Measurements from ENCODE around the gene HTRA2. TPM values are rescaled to one million over a fixed set of nuclear protein-coding genes. Genes with fewer than 3 reads are reported as not detected.
A peak's percentile ranks its signal among the peaks of the same experiment; 100 is the strongest.

Gene HTRA2
- polyA plus RNA-seq, 6 donors from 2014 or later = 33.0 to 52.0 (median 44.7) TPM

DNA sequence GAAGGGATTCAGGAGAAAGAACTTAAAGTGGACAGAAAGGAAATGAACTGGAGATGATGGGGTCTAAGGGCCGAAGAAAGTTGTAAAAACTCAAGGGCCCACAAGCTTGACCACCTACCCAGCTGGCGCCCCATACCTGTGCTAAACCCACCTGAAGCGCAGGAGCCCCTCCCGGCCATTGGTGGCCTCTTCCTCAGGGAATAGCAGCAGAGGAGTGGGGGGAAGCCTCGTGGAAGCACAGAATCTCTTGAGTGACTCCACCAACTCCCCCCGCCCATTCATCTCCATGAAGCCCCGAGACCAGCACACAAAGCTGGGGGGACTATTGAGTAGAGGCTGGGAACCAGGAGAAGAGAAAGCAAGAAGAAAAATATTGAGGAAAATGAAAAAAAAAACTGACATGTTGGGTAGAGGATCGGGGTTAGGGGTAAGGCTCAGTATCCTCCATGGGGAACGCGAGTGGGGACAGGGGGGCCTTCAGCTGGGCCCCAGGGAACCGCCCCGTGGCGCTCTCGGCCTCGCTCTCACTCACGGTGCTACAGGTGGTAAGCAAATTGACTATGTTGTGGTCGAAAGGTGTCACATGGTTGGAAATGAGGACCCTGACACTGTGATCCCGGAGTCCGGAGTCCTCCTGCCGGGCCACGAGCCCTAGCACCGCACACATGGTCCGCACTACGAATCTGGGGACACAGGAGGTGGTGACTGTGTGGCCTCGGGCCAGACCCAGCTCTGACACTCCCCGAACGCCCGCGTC, 955 bp upstream of the HTRA2 start:
- Mint-ChIP-seq H3K36me3 (peaks cover 15 to 21% of the 10 kb centered on the region in 2 donors), H3K9me3 (peaks cover 0 to 1% (median 0%) of the 10 kb centered on the region in 7 donors), H3K4me3 (peak overlapping the region; percentile 83 to 96 (median 94)), H3K27me3 (no peaks in the 10 kb centered on the region), H3K4me1 (peaks cover 46 to 57% (median 49%) of the 10 kb centered on the region in 3 donors), H3K27ac (peak overlapping the region; percentile 93 to 97 (median 95))
- no peak for ATAC-seq (ENCODE audit: low read depth in 2 of 2)
- DNase-seq = no peak

- Mint-ChIP-seq H3K27ac (peak overlapping the region; percentile 63 to 97 (median 94)), H3K9me3 (peaks cover 0 to 1% (median 0%) of the 10 kb centered on the region in 7 donors), H3K36me3 (peaks cover 15 to 21% of the 10 kb centered on the region in 2 donors), H3K4me1 (peaks cover 46 to 57% (median 49%) of the 10 kb centered on the region in 3 donors), H3K4me3 (peak overlapping the region; percentile 83 to 96 (median 94)), H3K27me3 (no peaks in the 10 kb centered on the region)
- DNase-seq (peak; percentile 58), ATAC-seq (ENCODE audit: low read depth in 2 of 2) (peak; percentile 19 to 26)
These were observed 780 bp downstream of the HTRA2 start for GRCh38 chr2:74530239-74531187.

DNA sequence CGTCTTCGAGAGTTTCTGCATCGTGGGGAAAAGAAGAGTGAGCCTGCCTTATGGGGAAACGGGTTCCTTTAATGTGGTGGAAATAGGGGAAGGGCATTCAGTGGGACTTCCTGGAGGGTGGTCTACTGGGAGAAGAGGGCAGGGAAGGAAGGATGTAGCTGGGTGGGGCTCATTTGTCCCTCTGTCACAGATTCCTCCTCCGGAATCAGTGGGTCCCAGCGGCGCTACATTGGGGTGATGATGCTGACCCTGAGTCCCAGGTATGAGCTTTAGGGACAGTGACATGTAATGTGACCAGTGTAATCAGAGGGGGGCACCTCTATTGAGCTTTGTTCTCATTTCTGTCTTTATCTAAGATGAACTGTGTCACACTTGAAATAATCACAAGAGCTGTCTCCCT, 1.9 kb downstream of the HTRA2 start:
- peak overlapping the region; percentile 17 to 96 (median 86) for H3K4me3 Mint-ChIP-seq
- H3K9me3 Mint-ChIP-seq = peaks cover 0 to 1% (median 0%) of the 10 kb centered on the region in 7 donors
- H3K27ac Mint-ChIP-seq = peak overlapping the region in 3 of 6 donors; percentile 57 to 95 (median 93)
- ATAC-seq (ENCODE audit: low read depth in 2 of 2) = no peak
- DNase-seq = no peak
- peaks cover 38 to 49% (median 42%) of the 10 kb centered on the region in 3 donors for H3K4me1 Mint-ChIP-seq
- no peaks in the 10 kb centered on the region for H3K27me3 Mint-ChIP-seq
- peaks cover 8 to 14% of the 10 kb centered on the region in 2 donors for H3K36me3 Mint-ChIP-seq

DNA sequence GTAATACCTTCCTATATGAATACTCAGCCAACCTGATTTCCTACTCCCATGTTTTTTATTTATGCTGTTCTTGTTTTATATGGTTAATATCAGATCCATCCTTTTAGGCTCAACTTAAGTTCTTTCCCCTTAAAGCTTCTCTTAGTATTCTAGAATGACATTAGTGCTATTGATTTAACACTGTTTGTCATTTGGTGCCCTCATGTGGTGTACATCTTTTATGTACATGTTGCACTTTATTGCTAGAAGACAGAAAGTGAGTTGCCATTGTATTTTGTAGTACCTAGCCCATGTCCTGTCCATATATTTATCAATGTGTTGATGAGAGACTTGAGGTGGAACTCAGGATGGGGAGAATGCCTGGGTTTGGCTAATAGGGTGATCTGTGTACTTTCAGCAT, 2.5 kb downstream of the HTRA2 start:
- Mint-ChIP-seq H3K9me3 (peaks cover 0 to 1% (median 0%) of the 10 kb centered on the region in 7 donors), H3K27ac (peak overlapping the region in 4 of 6 donors; percentile 17 to 95 (median 74)), H3K4me3 (peak overlapping the region; percentile 2 to 96 (median 86)), H3K4me1 (peaks cover 39 to 43% (median 40%) of the 10 kb centered on the region in 3 donors), H3K36me3 (peaks cover 2 to 12% of the 10 kb centered on the region in 2 donors), H3K27me3 (no peaks in the 10 kb centered on the region)
- DNase-seq (no peak), ATAC-seq (ENCODE audit: low read depth in 2 of 2) (no peak)

GRCh38 chr2:74533464-74533863, 3.7 kb downstream of the HTRA2 start:
- no peak for DNase-seq
- H3K4me3 Mint-ChIP-seq = no peak overlapping the region
- H3K9me3 Mint-ChIP-seq = peaks cover 0 to 1% (median 0%) of the 10 kb centered on the region in 7 donors
- ATAC-seq (ENCODE audit: low read depth in 2 of 2) = no peak
- H3K4me1 Mint-ChIP-seq = peaks cover 39 to 42% (median 40%) of the 10 kb centered on the region in 3 donors
- H3K36me3 Mint-ChIP-seq = peaks cover 0 to 5% of the 10 kb centered on the region in 2 donors
- H3K27ac Mint-ChIP-seq = no peak overlapping the region
- no peaks in the 10 kb centered on the region for H3K27me3 Mint-ChIP-seq

DNA sequence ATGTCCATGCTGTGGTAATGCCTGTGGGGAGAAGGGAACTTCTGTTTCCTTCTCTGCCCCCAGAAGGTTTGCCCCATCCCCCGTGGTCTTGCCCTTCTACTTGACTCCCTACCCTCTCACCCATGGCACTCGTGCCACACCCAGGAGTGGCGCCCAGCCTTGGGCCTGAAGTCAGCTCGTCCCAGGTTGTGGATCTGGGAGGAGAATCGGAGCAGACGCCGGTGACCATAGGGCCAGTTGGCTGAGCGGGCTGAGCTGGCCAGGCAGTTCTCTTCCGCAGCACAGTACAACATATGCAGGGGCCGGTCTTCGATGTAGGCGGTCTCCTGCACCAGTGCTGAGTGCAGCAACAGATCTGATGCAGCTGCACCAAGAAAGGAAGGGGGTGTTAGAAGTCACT, 4.7 kb downstream of the HTRA2 start:
- DNase-seq (no peak), ATAC-seq (ENCODE audit: low read depth in 2 of 2) (no peak)
- peaks cover 5 to 6% of the 10 kb centered on the region in 2 donors for H3K36me3 Mint-ChIP-seq
- peaks cover 0 to 4% (median 0%) of the 10 kb centered on the region in 7 donors for H3K9me3 Mint-ChIP-seq
- H3K4me3 Mint-ChIP-seq = no peak overlapping the region
- H3K4me1 Mint-ChIP-seq = peaks cover 42 to 45% (median 43%) of the 10 kb centered on the region in 3 donors
- no peak overlapping the region for H3K27ac Mint-ChIP-seq
- H3K27me3 Mint-ChIP-seq = no peaks in the 10 kb centered on the region

- peaks cover 5 to 8% of the 10 kb centered on the region in 2 donors for H3K36me3 Mint-ChIP-seq
- peak overlapping the region in 1 of 8 donors; percentile 22 for H3K4me3 Mint-ChIP-seq
- peaks cover 0 to 4% (median 0%) of the 10 kb centered on the region in 7 donors for H3K9me3 Mint-ChIP-seq
- H3K27ac Mint-ChIP-seq = peak overlapping the region in 1 of 6 donors; percentile 86
- peaks cover 42 to 51% (median 51%) of the 10 kb centered on the region in 3 donors for H3K4me1 Mint-ChIP-seq
- ATAC-seq (ENCODE audit: low read depth in 2 of 2) (no peak), DNase-seq (no peak)
- no peaks in the 10 kb centered on the region for H3K27me3 Mint-ChIP-seq
These were observed 5.8 kb downstream of the HTRA2 start for GRCh38 chr2:74535440-74535965.

DNA sequence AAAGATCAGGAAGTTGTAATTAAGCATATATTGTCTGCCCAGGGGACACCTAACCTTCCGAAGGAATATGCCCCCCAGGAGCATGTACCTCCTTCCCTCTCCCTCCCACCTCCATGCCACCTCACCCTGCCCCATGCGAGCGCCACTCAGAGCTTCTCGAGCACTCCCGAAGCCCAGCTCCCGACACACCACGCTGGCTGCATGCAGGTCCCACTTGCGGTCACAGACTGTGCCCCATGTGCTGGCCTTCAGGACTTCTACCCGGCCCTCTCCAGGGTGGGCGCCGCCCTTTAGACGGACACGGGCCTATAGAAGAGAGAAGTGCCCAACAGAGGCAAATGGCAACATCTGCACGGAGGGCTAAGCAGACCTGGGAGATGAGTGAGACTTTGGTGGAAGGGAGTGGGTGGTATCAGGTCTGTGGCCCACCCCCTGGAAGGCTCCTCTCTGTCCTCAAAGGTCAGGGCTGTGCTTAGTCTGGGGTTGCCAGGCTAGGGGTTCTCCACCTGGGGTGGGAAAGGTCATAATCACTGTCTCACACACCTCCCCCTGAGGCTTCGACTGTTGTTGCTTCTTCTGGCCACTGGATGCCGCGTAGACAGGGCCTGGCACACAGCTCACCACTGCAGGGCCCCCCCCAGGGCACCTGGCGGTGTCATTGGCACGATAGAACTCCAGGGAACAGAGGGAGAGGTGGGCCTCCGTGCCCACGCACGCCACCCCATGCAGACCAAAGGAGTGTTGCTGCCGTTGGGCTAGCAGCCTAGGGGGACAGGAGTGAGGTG, 6.6 kb downstream of the HTRA2 start:
- Mint-ChIP-seq H3K27ac (peak overlapping the region in 1 of 6 donors; percentile 19), H3K9me3 (peaks cover 0 to 4% (median 0%) of the 10 kb centered on the region in 7 donors), H3K36me3 (peaks cover 5 to 8% of the 10 kb centered on the region in 2 donors), H3K4me1 (peaks cover 38 to 48% (median 42%) of the 10 kb centered on the region in 3 donors), H3K27me3 (no peaks in the 10 kb centered on the region), H3K4me3 (no peak overlapping the region)
- no peak for ATAC-seq (ENCODE audit: low read depth in 2 of 2)
- no peak for DNase-seq

GRCh38 chr2:74537140-74537539, 7.4 kb downstream of the HTRA2 start:
- no peaks in the 10 kb centered on the region for H3K27me3 Mint-ChIP-seq
- H3K4me1 Mint-ChIP-seq = peaks cover 31 to 40% (median 35%) of the 10 kb centered on the region in 3 donors
- H3K36me3 Mint-ChIP-seq = peaks cover 2 to 8% of the 10 kb centered on the region in 2 donors

GRCh38 chr2:74538881-74539339, 9.2 kb downstream of the HTRA2 start:
- DNase-seq = no peak
- H3K36me3 Mint-ChIP-seq = peaks cover 0 to 8% of the 10 kb centered on the region in 2 donors
- peaks cover 0 to 4% (median 0%) of the 10 kb centered on the region in 7 donors for H3K9me3 Mint-ChIP-seq
- peak; percentile 94 for ATAC-seq (ENCODE audit: low read depth in 2 of 2)
- peaks cover 31 to 32% (median 32%) of the 10 kb centered on the region in 3 donors for H3K4me1 Mint-ChIP-seq
- peak overlapping the region; percentile 73 to 94 (median 88) for H3K4me3 Mint-ChIP-seq
- H3K27ac Mint-ChIP-seq = peak overlapping the region; percentile 94 to 98 (median 96)
- no peaks in the 10 kb centered on the region for H3K27me3 Mint-ChIP-seq

More at GRCh38 chr2:74537140-74537539, 7.4 kb downstream of the HTRA2 start:
- Mint-ChIP-seq H3K27ac (peak overlapping the region in 3 of 6 donors; percentile 16 to 94 (median 67)), H3K9me3 (peaks cover 0 to 4% (median 0%) of the 10 kb centered on the region in 7 donors), H3K4me3 (peak overlapping the region in 2 of 8 donors; percentile 63 to 73)
- DNase-seq (no peak), ATAC-seq (ENCODE audit: low read depth in 2 of 2) (no peak)

DNA sequence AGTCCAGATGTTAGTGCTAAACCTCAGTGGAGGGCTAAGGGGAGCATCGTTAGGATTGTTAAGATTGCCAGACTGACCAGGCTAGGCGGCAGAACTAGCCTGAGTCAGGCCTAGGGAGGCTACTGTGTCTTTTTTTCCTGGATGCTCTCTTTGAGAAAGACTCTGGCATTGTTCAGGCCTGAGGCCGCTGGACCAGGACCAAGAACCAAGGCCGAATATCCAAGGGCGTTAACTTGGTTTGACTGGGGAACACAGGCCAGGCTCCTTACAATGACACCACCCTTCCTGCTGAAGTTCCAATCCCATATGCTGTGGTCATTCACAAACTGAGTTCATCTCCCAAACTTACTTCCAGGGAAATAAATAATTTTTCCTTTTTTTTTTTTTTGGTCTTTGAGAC, 10.6 kb downstream of the HTRA2 start:
- Mint-ChIP-seq H3K4me1 (peaks cover 31 to 32% (median 32%) of the 10 kb centered on the region in 3 donors), H3K9me3 (peaks cover 0 to 4% (median 0%) of the 10 kb centered on the region in 7 donors), H3K27ac (peak overlapping the region in 1 of 6 donors; percentile 94), H3K27me3 (no peaks in the 10 kb centered on the region), H3K36me3 (peaks cover 0 to 8% of the 10 kb centered on the region in 2 donors), H3K4me3 (peak overlapping the region in 3 of 8 donors; percentile 72 to 94 (median 85))
- ATAC-seq (ENCODE audit: low read depth in 2 of 2) (no peak), DNase-seq (no peak)

DNA sequence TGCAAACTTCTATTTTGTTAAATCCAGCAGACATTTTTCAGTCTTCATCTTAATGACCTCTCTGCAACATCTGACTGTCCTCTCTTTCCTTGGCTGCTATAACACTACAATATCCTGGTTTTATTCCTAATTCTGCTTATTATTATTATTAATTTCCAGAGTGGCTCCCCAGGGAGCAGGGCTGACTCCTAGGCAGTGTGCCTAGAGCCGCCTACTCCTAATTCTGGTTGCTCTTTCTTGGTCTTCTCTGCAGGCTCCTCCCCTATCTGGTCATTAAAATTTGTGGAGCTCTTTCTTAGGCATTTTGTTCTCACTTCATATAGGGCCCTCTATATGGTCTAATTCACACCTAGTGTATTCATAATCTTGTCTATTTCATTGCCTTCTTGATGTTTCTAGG, 13.2 kb downstream of the HTRA2 start:
- H3K27me3 Mint-ChIP-seq = peaks cover 7 to 16% (median 13%) of the 10 kb centered on the region in 3 donors
- H3K4me1 Mint-ChIP-seq = peaks cover 22 to 30% (median 22%) of the 10 kb centered on the region in 3 donors
- no peak overlapping the region for H3K4me3 Mint-ChIP-seq
- peaks cover 0 to 4% (median 0%) of the 10 kb centered on the region in 7 donors for H3K9me3 Mint-ChIP-seq
- DNase-seq (no peak), ATAC-seq (ENCODE audit: low read depth in 2 of 2) (no peak)
- peak overlapping the region in 1 of 6 donors; percentile 84 for H3K27ac Mint-ChIP-seq
- peaks cover 0 to 8% of the 10 kb centered on the region in 2 donors for H3K36me3 Mint-ChIP-seq
